GM12872 (cell line): ENCODE results near the gene BCO2.

ENCODE experiments used
- CTCF ChIP-seq: IDR thresholded peaks from 3 replicates; pipeline ENCODE4 v1.5.1; 2011; ENCODE audit warnings: low read depth, mild to moderate bottlenecking, low read length, moderate library complexity; ENCODE audit not compliant: insufficient read depth

Gene BCO2

GRCh38 chr11:112265659-112266409 is 90.5 kb downstream of the BCO2 start:
- TF ChIP-seq CTCF: no peak

- TF ChIP-seq CTCF: no peak
Observed at GRCh38 chr11:112266410-112266778, 91.1 kb downstream of the BCO2 start.

- TF ChIP-seq CTCF: no peak
Observed at GRCh38 chr11:112267188-112267591, 91.9 kb downstream of the BCO2 start.

DNA sequence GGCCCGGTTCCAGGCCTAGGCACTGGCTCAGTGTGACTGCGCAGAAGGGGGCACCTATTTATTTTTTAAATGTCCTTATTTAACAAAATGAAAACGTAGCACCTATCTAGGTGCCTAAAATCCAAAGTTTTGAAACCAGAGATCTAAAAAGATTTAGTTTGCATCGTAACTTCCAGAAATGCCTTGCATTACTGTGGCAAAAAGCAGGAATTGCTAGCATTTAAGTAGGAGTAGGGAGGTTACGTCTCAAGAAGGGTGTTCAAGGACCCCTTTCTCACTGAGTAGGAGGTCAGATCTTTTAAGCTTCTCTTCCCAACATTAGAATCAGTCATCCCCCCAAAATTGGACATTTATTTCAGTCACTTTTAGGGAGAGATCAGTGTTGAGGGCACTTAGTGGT is 93.1 kb downstream of the BCO2 start:
- no peak for TF ChIP-seq CTCF
